Activated CD8-positive, alpha-beta memory T cell treated with anti-CD3 and anti-CD28 coated beads for 4 hours (primary cell): ENCODE measurements around the gene ALOXE3.

ENCODE experiments used
- DNase-seq, 2 donors: peaks; one replicate each; pipeline ENCODE4 v3.0.0-alpha.2; 2020; ENCODE audit warnings: low read depth in 2 of 2

ALOXE3 gene

GRCh38 chr17:8153957-8154607 lies 35.8 kb upstream of the ALOXE3 start:
- DNase-seq, result peak; percentile 64 to 71

- no peak for DNase-seq
Observed at GRCh38 chr17:8153525-8153956, 35.2 kb upstream of the ALOXE3 start.

GRCh38 chr17:8153031-8153451 lies 34.7 kb upstream of the ALOXE3 start:
- DNase-seq, result no peak

GRCh38 chr17:8152112-8152775 lies 33.9 kb upstream of the ALOXE3 start, which contains the start of gene PER1:
PER1 (minus strand) TSS chr17:8152404; CDS start chr17:8150706, 1,698 bp downstream.
- peak; percentile 71 to 73 for DNase-seq

GRCh38 chr17:8151641-8152111 lies 33.4 kb upstream of the ALOXE3 start:
- no peak for DNase-seq

GRCh38 chr17:8151120-8151640 lies 32.9 kb upstream of the ALOXE3 start:
- DNase-seq, result peak; percentile 83

GRCh38 chr17:8150194-8151119 lies 32.1 kb upstream of the ALOXE3 start:
- no peak for DNase-seq

- DNase-seq, result no peak
Observed at GRCh38 chr17:8149419-8150193, 31.3 kb upstream of the ALOXE3 start.

- no peak for DNase-seq
Observed at GRCh38 chr17:8148560-8148959, 30.2 kb upstream of the ALOXE3 start.

- DNase-seq, result no peak
Observed at GRCh38 chr17:8147805-8148404, 29.6 kb upstream of the ALOXE3 start.

- DNase-seq, result no peak
Observed at GRCh38 chr17:8147141-8147804, 29.0 kb upstream of the ALOXE3 start.

GRCh38 chr17:8146381-8147140 lies 28.2 kb upstream of the ALOXE3 start:
- no peak for DNase-seq

- no peak for DNase-seq
Observed at GRCh38 chr17:8145811-8146210, 27.5 kb upstream of the ALOXE3 start.

GRCh38 chr17:8144401-8145231 lies 26.3 kb upstream of the ALOXE3 start:
- DNase-seq, result no peak

GRCh38 chr17:8143581-8144400 lies 25.5 kb upstream of the ALOXE3 start:
- no peak for DNase-seq

- no peak for DNase-seq
Observed at GRCh38 chr17:8142887-8143580, 24.7 kb upstream of the ALOXE3 start.
